Glomerular visceral epithelial cell (primary cell): ENCODE data around the gene MLLT1.

ENCODE experiments used
- DNase-seq: peaks from one replicate; pipeline ENCODE4 v3.0.0-alpha.2; 2016; ENCODE audit errors: extremely low spot score

The MLLT1 gene

DNA sequence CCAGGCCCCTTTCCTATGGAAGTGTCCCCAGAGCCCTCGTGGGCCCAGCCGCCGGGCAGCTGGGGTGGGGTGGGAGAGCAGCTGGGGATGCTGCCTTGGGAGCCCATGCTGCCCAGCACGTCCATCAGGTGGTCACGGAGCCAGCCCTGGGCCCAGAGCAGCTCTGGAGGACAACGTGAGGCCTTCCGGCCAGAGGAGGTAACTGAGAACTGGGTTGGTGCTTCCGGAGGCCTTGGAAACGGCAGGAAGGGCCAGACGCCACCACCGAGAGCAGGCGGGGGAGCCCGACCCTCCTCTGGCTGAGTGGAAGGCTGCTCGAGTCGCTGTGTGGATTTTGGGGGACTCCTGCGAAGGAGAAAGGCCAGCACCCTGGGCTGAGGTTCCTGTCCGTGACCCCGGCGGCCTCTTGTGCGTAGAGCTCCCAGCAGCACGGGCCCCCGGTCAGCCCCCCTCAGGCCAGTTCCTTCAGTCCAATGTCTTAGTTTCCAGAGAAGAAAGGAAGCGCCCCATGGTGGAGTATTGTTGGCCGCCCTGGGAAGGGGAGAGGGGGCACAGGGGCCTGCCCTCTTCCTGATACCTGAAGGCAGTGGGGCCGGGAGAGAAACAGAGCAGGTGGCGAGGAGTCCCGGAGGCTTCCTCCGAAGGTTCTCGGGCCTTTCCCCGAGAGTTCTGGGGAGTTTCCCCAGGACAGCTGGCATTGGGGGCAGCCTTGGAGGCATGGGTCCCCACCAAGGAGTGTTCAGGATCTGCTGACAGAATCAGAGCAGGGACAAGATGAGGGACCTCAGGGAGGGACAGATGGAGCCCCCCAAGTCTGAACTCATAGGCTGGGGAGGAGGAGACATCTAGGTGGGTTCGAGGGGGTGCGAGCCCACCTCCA, 68.8 kb downstream of the MLLT1 start:
- DNase-seq: no peak

DNA sequence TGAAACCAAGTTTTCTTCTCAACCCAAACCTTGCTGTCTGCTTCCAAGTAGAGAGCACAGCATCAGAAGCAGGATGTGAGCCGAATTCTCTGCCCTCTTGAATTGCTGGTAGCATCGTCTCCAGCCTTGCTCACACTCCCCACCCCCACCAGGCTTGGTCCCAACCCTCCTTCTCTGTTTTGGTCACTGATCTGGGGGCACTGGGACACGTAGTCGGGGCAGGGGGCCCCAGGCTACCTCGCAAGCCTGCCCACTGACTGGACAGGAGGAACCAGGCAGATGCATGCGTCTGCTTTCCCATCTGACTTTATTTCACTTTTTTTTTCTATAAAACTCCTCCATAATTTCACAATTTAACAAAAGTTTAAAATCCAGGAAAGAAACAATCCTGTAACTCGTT, 69.7 kb downstream of the MLLT1 start:
- no peak for DNase-seq

DNA sequence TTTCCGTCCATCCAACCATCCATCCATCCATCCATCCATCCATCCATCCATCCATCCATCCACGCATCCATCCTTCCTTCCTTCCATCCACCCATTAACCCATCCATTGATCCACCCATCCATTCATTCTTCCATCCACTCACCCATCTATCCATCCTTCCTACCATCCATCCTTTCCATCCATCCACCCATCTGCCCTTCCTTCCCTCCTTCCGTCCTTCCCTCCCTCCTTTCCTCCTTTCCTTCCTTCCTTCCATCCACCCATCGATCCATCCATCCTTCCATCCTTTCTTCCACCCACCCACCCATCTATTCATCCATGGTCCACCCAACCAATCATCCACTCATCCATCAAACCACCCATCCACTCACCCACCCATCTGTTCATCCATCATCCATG, 70.1 kb downstream of the MLLT1 start:
- no peak for DNase-seq

DNA sequence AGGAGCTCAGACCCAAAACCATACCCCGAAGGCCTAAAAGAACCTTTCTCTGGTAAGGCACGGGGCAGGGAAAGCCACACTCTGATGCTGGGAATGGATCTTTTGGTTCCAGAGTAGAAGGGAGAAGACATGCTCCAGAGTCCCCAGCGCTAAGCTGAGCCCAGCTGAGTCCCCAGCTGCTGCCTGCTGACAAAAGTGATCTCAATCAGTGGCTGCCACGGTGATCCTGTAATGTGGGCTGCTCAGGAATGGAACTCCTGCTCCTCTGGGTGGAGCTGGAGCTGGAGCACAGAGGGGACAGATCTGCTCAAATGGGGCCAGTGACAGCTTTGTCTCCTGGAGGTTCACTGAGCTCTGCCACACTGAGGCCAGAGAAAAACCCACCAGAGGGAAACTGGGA, 70.5 kb downstream of the MLLT1 start:
- DNase-seq: no peak

DNA sequence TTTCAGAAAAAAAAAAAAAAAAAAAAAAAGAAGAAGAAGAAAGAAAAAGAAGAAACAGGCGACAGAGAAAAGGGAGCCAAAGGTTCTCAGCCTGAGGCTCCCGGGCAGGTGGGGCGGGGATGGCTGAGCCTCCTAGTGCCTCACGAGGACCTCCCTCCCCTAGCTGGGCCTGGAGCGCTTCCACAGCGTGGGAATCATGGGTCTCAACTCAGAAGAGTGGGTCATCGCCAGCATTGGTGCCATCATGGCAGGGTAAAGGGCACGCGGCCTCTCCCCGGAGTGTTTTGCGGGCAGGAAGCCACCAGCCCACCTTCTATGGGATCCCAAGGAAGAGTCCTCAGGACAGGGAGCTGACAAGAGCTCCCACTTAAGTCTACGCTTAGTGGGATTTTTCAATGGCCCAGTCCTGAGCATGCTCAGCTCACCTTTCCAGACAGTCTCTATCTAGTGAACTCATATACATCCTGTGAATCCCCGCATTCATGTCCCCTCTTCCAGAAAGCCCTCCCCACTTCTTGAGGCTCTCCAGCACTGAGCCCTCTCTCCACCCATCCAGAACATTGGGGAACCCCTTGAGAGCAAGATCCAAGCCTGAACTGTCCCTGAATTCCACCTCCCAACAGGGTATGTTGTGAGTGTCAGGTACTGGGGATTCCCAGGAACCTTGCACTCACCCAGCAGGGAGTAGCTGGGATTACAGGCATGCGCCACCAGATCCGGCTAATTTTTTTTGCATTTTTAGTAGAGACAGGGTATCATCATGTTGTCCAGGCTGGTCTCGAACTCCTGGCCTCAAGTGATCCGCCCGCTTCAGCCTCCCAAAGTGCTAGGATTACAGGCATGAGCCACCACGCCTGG, 74.7 kb downstream of the MLLT1 start:
- no peak for DNase-seq

DNA sequence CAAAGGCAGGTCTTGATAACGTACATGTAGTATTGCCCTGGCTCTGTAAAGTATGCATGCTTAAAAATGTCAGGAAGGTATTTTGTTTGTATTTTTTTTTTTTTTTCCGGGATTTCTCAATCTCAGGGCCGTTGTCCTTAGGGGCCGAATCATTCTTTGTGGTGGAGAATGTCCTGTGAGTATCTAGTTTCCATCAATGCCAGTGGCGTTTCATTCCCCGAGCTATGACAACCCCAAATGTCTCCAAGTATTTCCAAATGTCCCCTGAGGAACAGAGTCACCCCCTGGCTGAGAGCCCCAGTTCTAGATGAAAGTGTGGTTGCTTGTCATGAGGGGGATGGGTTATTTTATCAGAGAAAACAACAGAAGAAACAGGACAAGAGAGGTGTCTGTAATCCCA, 75.6 kb downstream of the MLLT1 start:
- no peak for DNase-seq

DNA sequence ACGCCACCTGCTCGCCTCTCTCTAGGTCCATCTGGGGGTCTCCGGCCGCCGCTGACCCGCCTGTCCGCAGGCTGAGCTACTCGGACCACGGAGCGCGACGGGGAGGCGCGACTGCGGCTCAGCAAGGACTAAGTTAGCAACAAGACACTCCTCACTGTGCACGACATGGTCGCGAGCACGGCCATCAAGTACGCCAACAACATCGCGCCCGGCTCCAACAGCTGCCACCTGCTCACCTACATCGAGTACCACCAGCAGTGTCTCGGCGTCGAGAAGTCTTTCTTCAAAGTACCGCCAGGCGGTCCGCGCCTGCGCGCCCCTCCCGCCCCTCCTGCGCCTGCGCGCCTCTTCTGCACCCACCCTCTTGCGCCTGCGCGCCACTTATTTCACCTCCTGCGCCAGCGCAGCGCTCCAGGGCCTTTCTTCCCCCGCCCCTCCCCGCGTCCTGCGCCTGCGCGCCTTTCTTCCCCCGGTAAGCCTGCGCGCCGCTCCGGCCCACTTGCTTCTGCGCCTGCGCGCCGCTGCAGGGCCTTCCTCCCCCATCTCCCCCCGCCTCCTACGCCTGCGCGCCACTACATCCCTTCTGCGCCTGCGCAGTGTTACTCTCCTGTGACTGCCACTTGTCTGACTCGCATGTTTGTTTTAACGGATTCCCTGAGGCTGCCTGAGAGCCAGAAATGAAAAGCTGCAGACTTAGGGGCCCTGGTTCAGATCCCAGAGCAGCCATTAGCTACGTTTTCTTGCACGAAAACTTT, 80.4 kb downstream of the MLLT1 start:
- DNase-seq: peak; percentile 100

DNA sequence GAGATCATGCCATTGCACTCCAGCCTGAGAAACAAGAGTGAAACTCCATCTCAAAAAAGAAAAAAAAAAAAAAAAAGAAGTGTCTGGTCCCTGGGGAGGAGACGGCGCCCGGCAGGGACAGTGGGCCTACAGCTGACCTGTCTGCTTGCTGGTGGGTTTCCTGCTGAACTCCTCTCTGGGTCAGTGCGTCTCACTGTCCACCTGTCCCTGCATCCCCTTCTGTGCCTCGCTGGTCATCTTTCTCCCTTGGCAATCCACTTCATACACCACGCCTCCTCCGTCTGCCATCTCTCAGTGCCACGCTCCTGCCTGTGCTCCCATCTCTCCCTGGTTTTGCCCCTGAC, 80.9 kb downstream of the MLLT1 start:
- DNase-seq: no peak

DNA sequence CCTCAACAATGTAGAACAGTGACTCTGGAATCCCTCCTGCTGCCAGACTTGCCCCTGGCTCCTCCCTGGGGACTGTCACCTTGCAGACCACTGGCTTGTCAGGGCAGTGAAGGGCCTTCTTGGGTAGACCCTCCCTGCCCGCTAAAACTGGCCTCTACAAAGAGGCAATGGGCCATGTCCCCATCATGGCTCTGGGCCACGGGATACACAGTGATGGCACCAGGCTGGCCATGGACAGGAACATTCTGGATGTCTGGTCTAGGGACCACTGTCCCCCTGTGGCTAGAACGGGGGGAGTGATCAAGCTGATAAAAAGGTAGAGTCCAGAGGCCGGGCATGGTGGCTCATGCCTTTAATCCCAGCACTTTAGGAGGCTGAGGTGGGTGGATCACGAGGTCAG, 83.4 kb downstream of the MLLT1 start:
- no peak for DNase-seq

DNA sequence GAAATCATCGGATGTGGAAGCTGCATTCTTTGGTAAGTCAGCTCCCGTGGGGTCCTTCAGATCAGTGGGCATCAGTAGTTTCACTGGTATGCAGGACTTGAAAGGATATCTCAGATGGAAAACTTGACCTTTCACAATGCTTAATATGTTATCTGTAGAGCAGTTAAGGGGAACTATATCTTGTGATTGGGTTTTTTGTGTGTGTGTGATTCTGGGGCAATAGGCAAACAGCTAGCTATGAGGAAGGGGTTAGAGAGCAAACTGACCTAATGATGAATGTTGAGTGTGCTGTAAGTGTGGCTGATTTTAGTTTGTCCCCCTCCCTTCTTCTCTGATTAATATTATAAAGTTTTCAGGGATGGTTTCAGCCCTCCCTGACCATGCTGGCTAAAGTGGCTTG, 91.0 kb downstream of the MLLT1 start:
- DNase-seq: no peak

DNA sequence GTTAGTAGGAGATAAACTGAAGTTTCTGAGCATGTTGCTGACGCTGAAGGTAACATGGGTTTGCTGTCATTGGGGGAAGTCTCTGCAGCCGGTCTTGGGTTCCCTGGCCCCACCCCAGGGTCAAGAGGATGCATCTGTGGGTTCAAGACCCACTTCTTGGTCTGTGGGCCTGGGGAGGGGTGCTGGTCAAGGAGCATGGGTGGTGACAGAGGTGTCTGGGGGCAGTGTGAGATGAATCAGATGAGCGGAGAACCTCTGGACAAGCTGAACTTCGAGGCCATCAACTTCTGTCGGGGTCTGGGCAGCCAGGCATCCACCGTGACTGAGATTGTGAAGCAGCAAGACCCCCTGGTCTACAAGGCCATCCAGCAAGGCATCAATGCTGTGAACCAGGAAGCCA, 92.4 kb downstream of the MLLT1 start:
- DNase-seq: no peak

DNA sequence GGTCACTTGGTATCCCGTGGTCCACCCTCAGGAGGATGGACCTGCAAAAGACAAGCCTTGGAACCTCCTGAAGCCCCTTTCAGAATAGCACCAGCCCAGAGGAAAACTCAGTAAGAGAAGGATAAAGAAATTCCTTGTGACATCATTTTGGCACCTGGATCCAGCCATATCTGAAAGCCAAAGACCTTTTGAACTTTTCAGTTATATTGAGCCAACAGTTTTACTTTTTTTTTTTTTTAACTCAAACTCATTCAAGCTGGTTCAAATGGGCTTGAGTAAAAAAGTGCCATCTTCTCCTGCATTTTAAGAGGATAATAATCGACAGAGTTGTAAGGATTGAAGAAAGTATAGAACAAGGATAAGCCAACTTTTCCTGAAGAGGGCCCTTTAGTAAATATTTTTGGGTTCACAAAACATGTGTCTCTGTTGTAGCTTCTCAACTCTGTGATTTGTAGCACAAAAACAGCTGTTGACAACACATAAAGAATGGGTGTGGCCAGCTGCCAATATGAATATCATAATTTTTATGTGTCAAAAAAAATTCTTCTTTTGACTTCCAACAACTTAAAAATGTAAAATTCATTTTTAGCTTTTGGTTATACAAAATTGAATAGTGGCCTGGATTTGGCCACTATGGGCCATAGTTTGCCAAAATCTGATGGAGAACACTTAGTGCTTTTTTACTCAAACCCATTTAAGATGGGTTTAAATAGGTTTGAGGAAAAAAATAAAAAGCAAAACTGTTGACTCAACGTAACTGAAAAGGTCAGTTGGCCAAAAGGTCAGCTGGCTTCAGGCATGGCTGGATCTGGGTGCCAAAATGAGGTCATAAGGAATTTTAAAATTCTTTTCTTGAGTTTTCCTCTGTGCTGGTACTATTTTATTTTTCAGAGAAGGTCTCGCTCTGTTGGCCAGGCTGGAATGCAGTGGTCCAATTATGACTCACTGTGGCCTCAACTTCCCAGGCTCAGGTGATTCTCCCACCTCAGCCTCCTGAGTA, 93.6 kb downstream of the MLLT1 start:
- DNase-seq: peak; percentile 29

DNA sequence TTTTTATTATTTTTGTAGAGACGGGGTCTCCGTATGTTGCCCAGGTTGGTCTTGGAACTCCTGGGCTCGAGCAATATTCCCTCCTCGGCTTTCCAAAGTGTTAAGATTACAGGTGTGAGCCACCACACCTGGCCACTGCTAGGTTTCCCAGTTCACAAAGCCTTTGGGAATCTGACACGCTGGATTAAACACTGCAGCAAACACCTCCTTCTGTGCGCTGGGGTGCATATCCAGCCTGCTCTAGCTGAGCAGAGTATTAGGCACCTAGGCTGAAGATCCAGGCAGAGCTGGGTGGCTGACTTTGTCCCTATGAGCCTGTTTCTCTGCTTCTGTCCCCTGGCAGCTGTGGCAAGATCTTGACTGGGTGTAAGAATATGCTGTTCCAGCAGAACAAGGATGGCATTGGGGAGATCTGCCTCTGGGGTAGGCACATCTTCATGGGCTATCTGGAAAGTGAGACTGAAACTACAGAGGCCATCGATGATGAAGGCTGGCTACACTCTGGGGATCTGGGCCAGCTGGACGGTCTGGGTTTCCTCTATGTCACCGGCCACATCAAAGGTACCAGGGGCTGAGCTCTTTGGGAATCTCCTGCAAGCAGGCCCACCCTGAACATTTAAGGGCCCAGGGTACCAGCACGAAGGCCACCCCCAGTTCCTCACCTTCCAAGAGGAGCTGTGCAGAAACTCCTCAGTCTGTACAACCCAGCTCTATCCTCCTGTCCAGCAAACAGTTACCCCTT, 94.5 kb downstream of the MLLT1 start:
- DNase-seq: no peak

DNA sequence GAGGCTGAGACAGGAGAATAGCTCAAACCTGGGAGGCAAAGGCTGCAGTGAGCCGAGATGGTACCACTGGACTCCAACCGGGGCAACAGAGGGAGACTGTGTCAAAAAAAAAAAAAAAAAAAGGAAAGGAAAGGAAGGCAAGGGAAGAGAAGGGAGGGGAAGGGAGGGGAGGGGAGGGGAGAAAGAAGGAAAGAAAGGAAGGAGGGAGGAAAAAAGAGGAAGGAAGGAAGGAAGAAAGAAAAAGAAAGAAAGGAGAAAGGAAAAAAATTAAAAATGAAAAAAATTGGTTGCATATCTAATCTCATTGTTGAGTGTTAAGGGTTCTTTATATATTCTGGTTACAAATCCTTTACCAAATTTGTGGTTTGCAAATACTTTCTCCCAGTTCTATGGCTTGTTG, 98.7 kb downstream of the MLLT1 start:
- DNase-seq: no peak

DNA sequence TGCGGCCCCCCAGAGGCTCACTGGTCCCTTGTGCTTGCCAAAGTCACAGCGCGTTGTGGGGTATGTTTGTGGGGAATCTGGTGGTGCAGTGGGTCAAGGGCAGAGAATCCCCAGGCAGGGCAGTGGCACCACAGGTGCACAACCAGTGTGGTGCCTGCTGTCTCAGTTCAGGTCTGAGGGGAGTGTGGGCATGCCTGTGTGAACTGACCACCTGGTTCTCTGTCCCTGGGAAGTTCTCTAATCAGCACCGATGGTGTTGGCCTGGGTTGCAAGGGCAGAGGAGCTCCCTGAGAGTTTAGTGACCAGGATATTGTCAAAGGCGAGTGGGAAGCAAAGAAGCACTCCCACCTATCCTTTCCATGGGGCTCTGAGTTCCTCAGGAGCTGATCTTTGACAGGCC, 106.6 kb downstream of the MLLT1 start:
- no peak for DNase-seq

DNA sequence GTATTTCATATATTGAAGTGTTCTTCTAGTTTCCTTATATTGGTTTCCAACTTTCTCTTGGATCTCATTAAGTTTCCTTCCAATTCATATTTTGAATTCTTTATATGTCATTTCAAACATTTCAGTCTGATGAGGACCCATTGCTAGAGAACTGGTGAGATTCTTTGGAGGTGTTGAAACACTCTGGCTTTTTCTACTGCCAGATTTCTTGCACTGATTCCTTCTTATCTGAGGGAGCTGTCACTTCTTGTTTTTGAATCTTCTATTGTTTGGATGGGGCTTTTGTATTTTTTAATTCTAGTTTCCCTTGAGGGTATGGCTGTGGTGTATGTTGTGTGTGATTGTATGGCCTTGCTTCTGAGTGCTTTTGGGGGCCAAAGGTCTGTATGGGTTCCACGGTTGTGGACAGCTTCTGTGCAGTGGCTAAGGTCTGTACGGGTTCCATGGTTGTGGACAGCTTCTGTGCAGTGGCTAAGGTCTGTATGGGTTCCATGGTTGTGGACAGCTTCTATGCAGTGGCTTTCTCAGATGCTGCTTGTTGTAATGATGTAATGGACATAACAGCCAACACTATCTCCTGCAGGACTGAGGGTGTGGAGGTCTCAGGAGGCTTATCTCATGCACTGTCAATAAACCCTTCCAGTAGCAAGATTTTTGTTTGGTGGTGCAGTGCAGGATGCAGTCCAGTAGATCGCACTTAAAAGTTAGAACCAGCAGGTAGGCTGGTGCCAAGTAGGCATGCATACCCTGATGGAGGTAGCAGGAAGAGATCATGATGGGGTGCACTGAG, 107.5 kb downstream of the MLLT1 start:
- no peak for DNase-seq

DNA sequence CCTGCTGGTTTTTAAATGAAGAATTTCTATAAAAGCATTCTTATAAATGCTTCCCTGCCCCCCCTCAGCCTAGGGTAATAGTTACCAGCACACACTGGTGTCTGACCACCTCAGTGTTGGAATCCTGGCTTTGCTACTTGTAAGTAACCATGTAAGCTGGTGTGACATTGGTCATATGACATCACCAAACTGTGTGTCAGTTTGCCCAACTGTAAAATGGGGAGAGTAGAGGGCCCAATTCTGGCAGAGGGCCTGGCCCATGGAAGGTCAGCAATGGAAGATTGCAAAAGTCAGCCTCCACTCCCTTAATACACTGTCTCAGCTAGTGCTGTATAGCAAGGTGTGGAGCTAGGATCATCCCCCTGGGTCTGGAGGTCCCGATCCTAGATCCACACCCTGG, 112.7 kb downstream of the MLLT1 start:
- no peak for DNase-seq

DNA sequence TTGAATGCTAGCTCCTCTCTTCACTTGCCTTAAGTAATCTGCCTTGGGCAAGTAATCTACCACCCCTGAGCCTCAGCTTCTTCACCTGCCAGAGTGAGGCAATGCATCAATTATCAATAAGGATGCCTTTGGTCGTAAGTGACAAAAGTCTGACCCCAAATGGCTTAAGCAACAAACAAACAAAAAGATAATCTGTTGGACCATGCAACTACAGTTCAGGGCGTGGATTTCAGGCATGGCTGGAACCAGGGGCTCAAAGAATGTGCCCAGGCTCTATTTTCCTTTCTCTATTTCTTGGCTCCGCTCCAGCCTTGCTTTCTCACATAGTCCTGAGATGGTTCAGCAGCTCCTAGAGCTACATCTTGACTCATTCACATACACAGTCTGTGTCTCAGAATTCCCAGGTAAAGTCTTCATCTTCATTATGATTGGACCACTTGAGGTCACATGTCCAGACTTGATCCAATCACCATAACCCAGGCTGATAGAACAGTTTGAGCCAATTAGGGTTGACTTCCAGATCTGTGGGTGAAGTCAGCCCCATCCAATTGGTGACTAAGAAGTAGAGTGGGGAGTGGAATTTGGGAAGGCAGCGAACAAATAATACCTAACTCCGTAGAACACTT, 114.8 kb downstream of the MLLT1 start:
- no peak for DNase-seq

DNA sequence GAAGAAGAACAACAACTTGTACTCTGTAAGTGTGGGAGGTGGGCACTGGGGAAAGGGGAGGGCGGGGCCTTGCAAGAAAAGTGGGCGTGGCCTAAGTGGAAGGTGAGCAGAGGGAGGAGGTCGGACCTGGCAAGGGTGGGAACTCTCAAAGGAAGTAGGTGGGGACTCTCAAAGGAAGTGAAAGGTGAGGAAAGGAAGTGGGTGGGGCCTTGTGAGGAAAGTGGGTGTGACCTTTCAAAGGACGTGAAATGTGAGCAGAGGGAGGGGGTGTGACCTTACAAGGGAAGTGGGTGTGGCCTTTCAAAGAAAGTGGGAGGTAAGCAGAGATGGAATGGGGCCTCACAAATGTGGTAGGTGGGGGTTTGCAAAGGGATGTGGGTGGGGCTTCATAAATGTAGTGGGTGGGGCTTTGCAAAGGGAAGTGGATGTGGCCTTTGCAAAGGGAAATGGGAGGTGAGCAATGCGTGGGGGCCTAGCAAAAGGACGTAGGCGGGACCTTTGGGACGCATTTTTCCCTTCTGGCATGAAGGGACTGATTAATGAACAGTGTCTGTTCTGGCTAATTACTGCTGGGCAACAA, 118.4 kb downstream of the MLLT1 start:
- DNase-seq: no peak
